HG03095 (cell line): ENCODE measurements around the gene SLC7A5.
"Not testable (repeated sequence)": the region's sequence is repeated elsewhere in the genome, so short reads cannot be mapped to it uniquely, and the experiment has no call there.

ENCODE experiments used
- ATAC-seq: cut with Tn5 transposase; IDR thresholded peaks from one replicate; pipeline ENCODE4 v1.9.1; 2021; ENCODE audit warnings: moderate library complexity; ENCODE audit not compliant: unreplicated experiment

SLC7A5 gene

GRCh38 chr16:87835882-87836331, 33.4 kb downstream of the SLC7A5 start:
- ATAC-seq, result no peak

GRCh38 chr16:87834668-87835473, 34.4 kb downstream of the SLC7A5 start:
- ATAC-seq, result no peak

- ATAC-seq, result no peak
These were observed 35.2 kb downstream of the SLC7A5 start for GRCh38 chr16:87834005-87834667.

GRCh38 chr16:87833548-87833947, 35.8 kb downstream of the SLC7A5 start:
- ATAC-seq, result no peak

GRCh38 chr16:87832741-87833502, 36.4 kb downstream of the SLC7A5 start:
- no peak for ATAC-seq

GRCh38 chr16:87832137-87832527, 37.2 kb downstream of the SLC7A5 start:
- no peak for ATAC-seq

GRCh38 chr16:87831421-87832136, 37.7 kb downstream of the SLC7A5 start:
- ATAC-seq, result no peak

GRCh38 chr16:87830673-87831420, 38.5 kb downstream of the SLC7A5 start:
- no peak for ATAC-seq

GRCh38 chr16:87829988-87830672, 39.2 kb downstream of the SLC7A5 start:
- no peak for ATAC-seq

- no peak for ATAC-seq
These were observed 39.7 kb downstream of the SLC7A5 start for GRCh38 chr16:87829622-87829980.

GRCh38 chr16:87828907-87829621, 40.2 kb downstream of the SLC7A5 start:
- no peak for ATAC-seq

- ATAC-seq, result no peak
These were observed 41.0 kb downstream of the SLC7A5 start for GRCh38 chr16:87828071-87828906.

GRCh38 chr16:87827588-87827915, 41.8 kb downstream of the SLC7A5 start:
- not testable (repeated sequence) for ATAC-seq

- ATAC-seq, result no peak
These were observed 42.3 kb downstream of the SLC7A5 start for GRCh38 chr16:87826798-87827587.

GRCh38 chr16:87826407-87826797, 42.9 kb downstream of the SLC7A5 start:
- not testable (repeated sequence) for ATAC-seq

- not testable (repeated sequence) for ATAC-seq
These were observed 43.5 kb downstream of the SLC7A5 start for GRCh38 chr16:87825842-87826120.

- no peak for ATAC-seq
These were observed 44.1 kb downstream of the SLC7A5 start for GRCh38 chr16:87824991-87825841.
